Upper lobe of left lung (tissue), 4 donors: ENCODE results near the gene H6PD.

ENCODE experiments used
- CTCF ChIP-seq, 6 experiments: fragments of 450-650 bp in 4 of 6; fragments of 200-600 bp in 2 of 6; sonication (generic) in 2 of 6; IDR thresholded peaks; one replicate each; pipeline ENCODE4 v1.5.1; 2016 to 2019; ENCODE audit warnings: antibody characterized with exemption in 6 of 6
- POLR2AphosphoS5 ChIP-seq, 2 donors: sonication (generic); formaldehyde crosslinking; IDR thresholded peaks; one replicate each; pipeline ENCODE4 v1.5.1; 2017; ENCODE audit warnings: antibody characterized with exemption in 2 of 2

- TF ChIP-seq CTCF (IDR thresholded peaks at IDR 0.05): no peak
- no peak for TF ChIP-seq POLR2AphosphoS5 (IDR thresholded peaks at IDR 0.05)
These were observed 692 bp upstream of the H6PD start for GRCh38 chr1:9233942-9234222.
